Mesothelial cell of epicardium (in vitro differentiated cells): Measurements from ENCODE around the gene UBR1. TPM values are rescaled to one million over a fixed set of nuclear protein-coding genes. Genes with fewer than 3 reads are reported as not detected.

Experiments
- DNase-seq, 2 experiments: peaks; one replicate each; pipeline ENCODE4 v3.0.0; 2021; ENCODE audit warnings: low spot score in 2 of 2; ENCODE audit not compliant: unreplicated experiment in 2 of 2
- H3K27ac Mint-ChIP-seq: 2 replicates; pipeline ENCODE4 v1.8.0; 2021; ENCODE audit warnings: mixed read lengths
- H3K27me3 Mint-ChIP-seq: 2 replicates; pipeline ENCODE4 v1.8.0; 2021; ENCODE audit warnings: low read depth, mixed read lengths
- H3K36me3 Mint-ChIP-seq: 2 replicates; pipeline ENCODE4 v1.8.0; 2021; ENCODE audit warnings: mixed read lengths
- H3K4me1 Mint-ChIP-seq: 2 replicates; pipeline ENCODE4 v1.8.0; 2021; ENCODE audit warnings: mixed read lengths
- H3K4me3 Mint-ChIP-seq: 2 replicates; pipeline ENCODE4 v1.8.0; 2021; ENCODE audit warnings: mild to moderate bottlenecking, moderate library complexity, mixed read lengths
- H3K9me3 Mint-ChIP-seq: 2 replicates; pipeline ENCODE4 v1.8.0; 2021; ENCODE audit warnings: mixed read lengths
- CTCF ChIP-seq: fragments of 200-600 bp; sonication (generic); IDR thresholded peaks from one replicate; pipeline ENCODE4 v1.5.0; 2021; ENCODE audit warnings: antibody characterized with exemption; ENCODE audit not compliant: unreplicated experiment
- total RNA-seq: library from RNA; stranded (reverse); gene quantifications from 3 replicates; pipeline ENCODE4 v1.2.1, GENCODE V29; 2021

Gene UBR1
- total RNA-seq, 1 donor from 2014 or later, result 36.4 TPM

- TF ChIP-seq CTCF, result no peak
- peak within 1 kb of the TSS; percentile 93 for H3K4me3 Mint-ChIP-seq
- no peaks in the 10 kb centered on the region for H3K36me3 Mint-ChIP-seq
- DNase-seq, result peak; percentile 98
- peak within 1 kb of the TSS; percentile 94 for H3K27ac Mint-ChIP-seq
- no peaks in the 10 kb centered on the region for H3K27me3 Mint-ChIP-seq
- no peaks in the 10 kb centered on the region for H3K9me3 Mint-ChIP-seq
- H3K4me1 Mint-ChIP-seq, result peaks cover 23% of the 10 kb centered on the region
Measured at GRCh38 chr15:42920519-42921341, 185.1 kb downstream of the UBR1 start, which contains the start of gene TTBK2. Gene TTBK2, minus strand, starts transcription at chr15:42920778. Its CDS starts 42,161 bp downstream, at chr15:42878617.

- no peaks in the 10 kb centered on the region for H3K27me3 Mint-ChIP-seq
- H3K36me3 Mint-ChIP-seq, result no peaks in the 10 kb centered on the region
- H3K4me1 Mint-ChIP-seq, result peaks cover 23% of the 10 kb centered on the region
- TF ChIP-seq CTCF, result no peak
- H3K9me3 Mint-ChIP-seq, result no peaks in the 10 kb centered on the region
- peak overlapping the region; percentile 93 for H3K4me3 Mint-ChIP-seq
- H3K27ac Mint-ChIP-seq, result peak overlapping the region; percentile 94
- DNase-seq, result peak in 1 of 2 experiments; percentile 60
Measured at GRCh38 chr15:42919799-42920518, 185.9 kb downstream of the UBR1 start.

- no peak for DNase-seq
- H3K27ac Mint-ChIP-seq, result peak overlapping the region; percentile 94
- H3K36me3 Mint-ChIP-seq, result no peaks in the 10 kb centered on the region
- peak overlapping the region; percentile 93 for H3K4me3 Mint-ChIP-seq
- no peaks in the 10 kb centered on the region for H3K27me3 Mint-ChIP-seq
- H3K9me3 Mint-ChIP-seq, result no peaks in the 10 kb centered on the region
- H3K4me1 Mint-ChIP-seq, result peaks cover 23% of the 10 kb centered on the region
- no peak for TF ChIP-seq CTCF
Measured at GRCh38 chr15:42919308-42919707, 186.5 kb downstream of the UBR1 start.

- peaks cover 23% of the 10 kb centered on the region for H3K4me1 Mint-ChIP-seq
- no peaks in the 10 kb centered on the region for H3K27me3 Mint-ChIP-seq
- TF ChIP-seq CTCF, result no peak
- no peaks in the 10 kb centered on the region for H3K36me3 Mint-ChIP-seq
- no peak overlapping the region for H3K4me3 Mint-ChIP-seq
- H3K9me3 Mint-ChIP-seq, result no peaks in the 10 kb centered on the region
- no peak for DNase-seq
- H3K27ac Mint-ChIP-seq, result no peak overlapping the region
Measured at GRCh38 chr15:42918047-42918446, 187.8 kb downstream of the UBR1 start.

GRCh38 chr15:42915654-42916315 is 190.1 kb downstream of the UBR1 start:
- Mint-ChIP-seq H3K27me3 (no peaks in the 10 kb centered on the region), H3K27ac (no peak overlapping the region), H3K9me3 (no peaks in the 10 kb centered on the region), H3K4me3 (no peak overlapping the region), H3K36me3 (no peaks in the 10 kb centered on the region), H3K4me1 (peaks cover 14% of the 10 kb centered on the region)
- TF ChIP-seq CTCF, result no peak
- no peak for DNase-seq
